ENCODE data around the gene TRIM41. TPM values are rescaled to one million over a fixed set of nuclear protein-coding genes. Genes with fewer than 3 reads are reported as not detected.

The TRIM41 gene
- total and polyA plus RNA-seq, 2 of the 13 experiments (the other 11 are each of a cell fraction or from before 2014, with no cell fraction given), result 10.2 to 16.7 TPM

DNA sequence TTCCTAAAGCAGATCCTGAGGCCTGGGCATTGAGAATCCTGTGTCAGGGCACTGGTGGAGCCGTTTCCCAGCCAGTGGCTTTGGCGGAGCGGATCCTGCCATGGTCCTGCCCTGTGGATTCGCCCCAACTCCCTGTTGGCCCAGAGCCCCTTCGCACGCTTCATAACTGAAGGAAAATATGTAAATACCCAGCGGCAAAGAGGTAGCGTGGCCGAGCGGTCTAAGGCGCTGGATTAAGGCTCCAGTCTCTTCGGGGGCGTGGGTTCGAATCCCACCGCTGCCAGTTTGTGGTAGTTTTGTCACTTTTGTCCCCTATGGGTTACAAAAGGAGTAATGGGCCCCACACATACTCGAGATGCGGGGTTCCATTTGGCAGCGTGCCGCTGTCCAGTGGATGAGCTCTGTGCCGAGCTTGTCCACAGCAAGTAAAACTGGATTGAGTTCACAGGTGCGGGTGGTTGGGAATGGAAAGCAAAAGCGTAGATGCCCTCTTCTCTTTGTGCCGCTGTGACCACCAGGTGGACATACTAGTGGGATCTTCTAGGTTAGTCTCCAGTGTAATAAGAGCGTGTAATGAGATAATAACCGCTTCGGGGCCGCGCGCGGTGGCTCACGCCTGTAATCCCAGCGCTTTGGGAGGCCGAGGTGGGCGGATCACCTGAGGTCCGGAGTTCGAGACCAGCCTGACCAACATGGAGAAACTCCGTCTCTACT, 35.4 kb upstream of the TRIM41 start (continued):
- TF ChIP-seq, protein P1, sequence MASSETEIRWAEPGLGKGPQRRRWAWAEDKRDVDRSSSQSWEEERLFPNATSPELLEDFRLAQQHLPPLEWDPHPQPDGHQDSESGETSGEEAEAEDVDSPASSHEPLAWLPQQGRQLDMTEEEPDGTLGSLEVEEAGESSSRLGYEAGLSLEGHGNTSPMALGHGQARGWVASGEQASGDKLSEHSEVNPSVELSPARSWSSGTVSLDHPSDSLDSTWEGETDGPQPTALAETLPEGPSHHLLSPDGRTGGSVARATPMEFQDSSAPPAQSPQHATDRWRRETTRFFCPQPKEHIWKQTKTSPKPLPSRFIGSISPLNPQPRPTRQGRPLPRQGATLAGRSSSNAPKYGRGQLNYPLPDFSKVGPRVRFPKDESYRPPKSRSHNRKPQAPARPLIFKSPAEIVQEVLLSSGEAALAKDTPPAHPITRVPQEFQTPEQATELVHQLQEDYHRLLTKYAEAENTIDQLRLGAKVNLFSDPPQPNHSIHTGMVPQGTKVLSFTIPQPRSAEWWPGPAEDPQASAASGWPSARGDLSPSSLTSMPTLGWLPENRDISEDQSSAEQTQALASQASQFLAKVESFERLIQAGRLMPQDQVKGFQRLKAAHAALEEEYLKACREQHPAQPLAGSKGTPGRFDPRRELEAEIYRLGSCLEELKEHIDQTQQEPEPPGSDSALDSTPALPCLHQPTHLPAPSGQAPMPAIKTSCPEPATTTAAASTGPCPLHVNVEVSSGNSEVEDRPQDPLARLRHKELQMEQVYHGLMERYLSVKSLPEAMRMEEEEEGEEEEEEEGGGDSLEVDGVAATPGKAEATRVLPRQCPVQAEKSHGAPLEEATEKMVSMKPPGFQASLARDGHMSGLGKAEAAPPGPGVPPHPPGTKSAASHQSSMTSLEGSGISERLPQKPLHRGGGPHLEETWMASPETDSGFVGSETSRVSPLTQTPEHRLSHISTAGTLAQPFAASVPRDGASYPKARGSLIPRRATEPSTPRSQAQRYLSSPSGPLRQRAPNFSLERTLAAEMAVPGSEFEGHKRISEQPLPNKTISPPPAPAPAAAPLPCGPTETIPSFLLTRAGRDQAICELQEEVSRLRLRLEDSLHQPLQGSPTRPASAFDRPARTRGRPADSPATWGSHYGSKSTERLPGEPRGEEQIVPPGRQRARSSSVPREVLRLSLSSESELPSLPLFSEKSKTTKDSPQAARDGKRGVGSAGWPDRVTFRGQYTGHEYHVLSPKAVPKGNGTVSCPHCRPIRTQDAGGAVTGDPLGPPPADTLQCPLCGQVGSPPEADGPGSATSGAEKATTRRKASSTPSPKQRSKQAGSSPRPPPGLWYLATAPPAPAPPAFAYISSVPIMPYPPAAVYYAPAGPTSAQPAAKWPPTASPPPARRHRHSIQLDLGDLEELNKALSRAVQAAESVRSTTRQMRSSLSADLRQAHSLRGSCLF (CRISPR knock-in tag; IDR thresholded peaks at IDR 0.05; ENCODE audit: borderline replicate concordance), result 0 out of 2 replicates have a peak, but pooled peaks have one; percentile 34
- 0 out of 2 replicates have a peak, but pooled peaks have one; percentile 31 for TF ChIP-seq YEATS2 (CRISPR knock-in tag; IDR thresholded peaks at IDR 0.05; ENCODE audit: borderline replicate concordance)
- no peak for TF ChIP-seq TRIM22 (IDR thresholded peaks at IDR 0.05)
- peak; percentile 51; the same call in 1 of the 2 replicates for TF ChIP-seq TBX2 (CRISPR knock-in tag; IDR thresholded peaks at IDR 0.05; ENCODE audit: borderline replicate concordance)
- TF ChIP-seq MEIS1 (CRISPR knock-in tag; IDR thresholded peaks at IDR 0.05; ENCODE audit: borderline replicate concordance), result no peak
- TF ChIP-seq ATF2 (CRISPR knock-in tag; IDR thresholded peaks at IDR 0.05), result 0 out of 2 replicates have a peak, but pooled peaks have one; percentile 40
- TF ChIP-seq HMG20B (CRISPR knock-in tag; conservative IDR thresholded peaks at IDR 0.05), result no peak
- TF ChIP-seq, protein P2, sequence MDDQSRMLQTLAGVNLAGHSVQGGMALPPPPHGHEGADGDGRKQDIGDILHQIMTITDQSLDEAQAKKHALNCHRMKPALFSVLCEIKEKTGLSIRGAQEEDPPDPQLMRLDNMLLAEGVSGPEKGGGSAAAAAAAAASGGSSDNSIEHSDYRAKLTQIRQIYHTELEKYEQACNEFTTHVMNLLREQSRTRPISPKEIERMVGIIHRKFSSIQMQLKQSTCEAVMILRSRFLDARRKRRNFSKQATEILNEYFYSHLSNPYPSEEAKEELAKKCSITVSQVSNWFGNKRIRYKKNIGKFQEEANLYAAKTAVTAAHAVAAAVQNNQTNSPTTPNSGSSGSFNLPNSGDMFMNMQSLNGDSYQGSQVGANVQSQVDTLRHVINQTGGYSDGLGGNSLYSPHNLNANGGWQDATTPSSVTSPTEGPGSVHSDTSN (CRISPR knock-in tag; IDR thresholded peaks at IDR 0.05; ENCODE audit: borderline replicate concordance), result no peak
- no peak for TF ChIP-seq SMARCC2 (IDR thresholded peaks at IDR 0.05)
- TF ChIP-seq ZNF574 (CRISPR knock-in tag; IDR thresholded peaks at IDR 0.05), result peak; percentile 83
- TF ChIP-seq PBX2 (CRISPR knock-in tag; IDR thresholded peaks at IDR 0.05), result 0 out of 2 replicates have a peak, but pooled peaks have one; percentile 13
- TF ChIP-seq, protein P3, sequence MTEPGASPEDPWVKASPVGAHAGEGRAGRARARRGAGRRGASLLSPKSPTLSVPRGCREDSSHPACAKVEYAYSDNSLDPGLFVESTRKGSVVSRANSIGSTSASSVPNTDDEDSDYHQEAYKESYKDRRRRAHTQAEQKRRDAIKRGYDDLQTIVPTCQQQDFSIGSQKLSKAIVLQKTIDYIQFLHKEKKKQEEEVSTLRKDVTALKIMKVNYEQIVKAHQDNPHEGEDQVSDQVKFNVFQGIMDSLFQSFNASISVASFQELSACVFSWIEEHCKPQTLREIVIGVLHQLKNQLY (CRISPR knock-in tag; IDR thresholded peaks at IDR 0.05), result peak; percentile 32; the same call in 1 of the 2 replicates
